Astrocyte of the cerebellum (primary cell): ENCODE data around the gene RTTN.

Source experiments
- DNase-seq: peaks from one replicate; pipeline ENCODE4 v3.0.0-alpha.2; 2011; ENCODE audit warnings: low read depth
- H3K4me3 ChIP-seq: 2 replicates; pipeline ENCODE4 v1.5.1; 2011; ENCODE audit warnings: mild to moderate bottlenecking, low read depth, low read length, moderate library complexity
- CTCF ChIP-seq: IDR thresholded peaks from 2 replicates; pipeline ENCODE4 v1.5.1; 2012; ENCODE audit warnings: low read length, low read depth, moderate library complexity, mild to moderate bottlenecking; ENCODE audit errors: missing control alignments
- in situ Hi-C: cut with HindIII; loops from 2 replicates; pipeline ENCODE4 v1.10.0; 2017; ENCODE audit warnings: low sequenced_read_pairs

The RTTN gene

GRCh38 chr18:70194227-70194890 lies 11.1 kb downstream of the RTTN start:
- TF ChIP-seq CTCF: no peak
- in situ Hi-C loops: no loop called here
- no peak for DNase-seq
- H3K4me3 ChIP-seq: no peak overlapping the region

GRCh38 chr18:70190529-70190928 lies 15.0 kb downstream of the RTTN start:
- DNase-seq: no peak
- no peak overlapping the region for H3K4me3 ChIP-seq
- TF ChIP-seq CTCF: no peak
- in situ Hi-C loops: no loop called here

GRCh38 chr18:70188113-70188512 lies 17.4 kb downstream of the RTTN start:
- H3K4me3 ChIP-seq: no peak overlapping the region
- no peak for DNase-seq
- no peak for TF ChIP-seq CTCF
- in situ Hi-C loops: no loop called here

GRCh38 chr18:70183441-70183840 lies 22.0 kb downstream of the RTTN start:
- no peak overlapping the region for H3K4me3 ChIP-seq
- DNase-seq: no peak
- in situ Hi-C loops: no loop called here
- TF ChIP-seq CTCF: no peak

- TF ChIP-seq CTCF: no peak
- in situ Hi-C loops: no loop called here
- no peak for DNase-seq
- no peak overlapping the region for H3K4me3 ChIP-seq
Observed at GRCh38 chr18:70182548-70182947, 22.9 kb downstream of the RTTN start.

GRCh38 chr18:70181725-70182124 lies 23.8 kb downstream of the RTTN start:
- no peak overlapping the region for H3K4me3 ChIP-seq
- in situ Hi-C loops: no loop called here
- no peak for DNase-seq
- TF ChIP-seq CTCF: no peak
